SK-N-MC (cell line): ENCODE measurements around the gene AGO1.

Source experiments
- DNase-seq: peaks from one replicate; pipeline ENCODE4 v3.0.0-alpha.2; 2011; ENCODE audit warnings: low read depth, low spot score
- H3K27ac ChIP-seq: fragments of 200-600 bp; sonication (generic); 2 replicates; pipeline ENCODE4 v1.5.1; 2016; ENCODE audit warnings: mixed run types
- H3K36me3 ChIP-seq: fragments of 200-600 bp; sonication (generic); 2 replicates; pipeline ENCODE4 v1.6.1; 2017; ENCODE audit warnings: antibody characterized with exemption, low read length, mixed read lengths; ENCODE audit not compliant: insufficient read depth
- H3K4me3 ChIP-seq: fragments of 200-600 bp; sonication (generic); 2 replicates; pipeline ENCODE4 v1.5.1; 2016
- H3K9ac ChIP-seq: fragments of 200-600 bp; sonication (generic); 2 replicates; pipeline ENCODE4 v1.8.0; 2017; ENCODE audit warnings: mixed run types, mixed read lengths; ENCODE audit not compliant: insufficient read length
- H3K9me3 ChIP-seq: fragments of 200-600 bp; sonication (generic); 2 replicates; pipeline ENCODE4 v1.6.1; 2017; ENCODE audit warnings: low read depth, mild to moderate bottlenecking, antibody characterized with exemption, low read length, moderate library complexity, mixed read lengths
- EZH2 ChIP-seq: fragments of 200-600 bp; sonication (generic); IDR thresholded peaks from one replicate; pipeline ENCODE4 v1.6.1; 2017; ENCODE audit warnings: antibody characterized with exemption
- FOXP2 ChIP-seq: optimal IDR thresholded peaks from 2 replicates; pipeline ENCODE3; 2011; ENCODE audit warnings: mild to moderate bottlenecking, moderate library complexity; ENCODE audit not compliant: insufficient read depth; ENCODE audit errors: extremely low read length, control extremely low read depth
- POLR2AphosphoS5 ChIP-seq: IDR thresholded peaks from 2 replicates; pipeline ENCODE4 v1.6.1; 2012; ENCODE audit warnings: mild to moderate bottlenecking, low read depth, low read length, borderline replicate concordance

AGO1 gene

GRCh38 chr1:35882945-35883634, at the start of gene AGO1:
AGO1 (plus strand) TSS chr1:35883209; CDS start chr1:35883422, 213 bp downstream.
- TF ChIP-seq POLR2AphosphoS5 (0 out of 2 replicates have a peak, but pooled peaks have one; percentile 49), EZH2 (no peak)

GRCh38 chr1:35833395-35833794, 49.6 kb upstream of the AGO1 start:
- H3K4me3 ChIP-seq, result no peak overlapping the region
- H3K36me3 ChIP-seq, result peaks cover 24% of the 10 kb centered on the region
- no peak overlapping the region for H3K9ac ChIP-seq
- 0 out of 2 replicates have a peak, but pooled peaks cover 3% of the 10 kb centered on the region for H3K9me3 ChIP-seq
- no peak overlapping the region for H3K27ac ChIP-seq
- TF ChIP-seq EZH2, result no peak
- TF ChIP-seq POLR2AphosphoS5, result no peak
- no peak for TF ChIP-seq FOXP2
- no peak for DNase-seq

More at GRCh38 chr1:35882945-35883634, at the start of gene AGO1:
- no peaks in the 10 kb centered on the region for H3K9me3 ChIP-seq
- DNase-seq, result peak; percentile 18
- peak within 1 kb of the TSS; percentile 99 for H3K4me3 ChIP-seq
- H3K27ac ChIP-seq, result peak within 1 kb of the TSS; percentile 36; the same call in 1 of the 2 replicates
- peak within 1 kb of the TSS; percentile 85 for H3K9ac ChIP-seq
- H3K36me3 ChIP-seq, result no peaks in the 10 kb centered on the region

GRCh38 chr1:35834218-35834617, 48.8 kb upstream of the AGO1 start:
- Histone ChIP-seq H3K27ac (no peak overlapping the region), H3K4me3 (no peak overlapping the region), H3K9me3 (0 out of 2 replicates have a peak, but pooled peaks cover 3% of the 10 kb centered on the region), H3K36me3 (peaks cover 24% of the 10 kb centered on the region), H3K9ac (no peak overlapping the region)
- DNase-seq, result no peak
- TF ChIP-seq POLR2AphosphoS5 (no peak), EZH2 (no peak), FOXP2 (no peak)

GRCh38 chr1:35835398-35835797, 47.6 kb upstream of the AGO1 start:
- Histone ChIP-seq H3K9ac (no peak overlapping the region), H3K36me3 (peaks cover 24% of the 10 kb centered on the region), H3K27ac (no peak overlapping the region), H3K9me3 (0 out of 2 replicates have a peak, but pooled peaks cover 3% of the 10 kb centered on the region), H3K4me3 (no peak overlapping the region)
- DNase-seq, result peak; percentile 18
- TF ChIP-seq EZH2 (no peak), FOXP2 (no peak), POLR2AphosphoS5 (no peak)

GRCh38 chr1:35836734-35837133, 46.3 kb upstream of the AGO1 start:
- Histone ChIP-seq H3K36me3 (peaks cover 24% of the 10 kb centered on the region), H3K4me3 (no peak overlapping the region), H3K9me3 (0 out of 2 replicates have a peak, but pooled peaks cover 3% of the 10 kb centered on the region), H3K27ac (no peak overlapping the region), H3K9ac (no peak overlapping the region)
- TF ChIP-seq POLR2AphosphoS5 (no peak), EZH2 (no peak), FOXP2 (no peak)
- no peak for DNase-seq

- DNase-seq, result no peak
- Histone ChIP-seq H3K27ac (no peak overlapping the region), H3K4me3 (no peak overlapping the region), H3K36me3 (peaks cover 24% of the 10 kb centered on the region), H3K9me3 (0 out of 2 replicates have a peak, but pooled peaks cover 3% of the 10 kb centered on the region), H3K9ac (no peak overlapping the region)
- TF ChIP-seq FOXP2, result no peak
- no peak for TF ChIP-seq POLR2AphosphoS5
- no peak for TF ChIP-seq EZH2
Measured at GRCh38 chr1:35838693-35839245, 44.2 kb upstream of the AGO1 start.

- Histone ChIP-seq H3K27ac (no peak overlapping the region), H3K36me3 (no peaks in the 10 kb centered on the region; the same call in 1 of the 2 replicates), H3K4me3 (no peak overlapping the region), H3K9me3 (no peaks in the 10 kb centered on the region), H3K9ac (no peak overlapping the region)
- TF ChIP-seq POLR2AphosphoS5 (no peak), FOXP2 (no peak), EZH2 (no peak)
- no peak for DNase-seq
Measured at GRCh38 chr1:35844826-35845225, 38.2 kb upstream of the AGO1 start.

GRCh38 chr1:35845766-35846165, 37.2 kb upstream of the AGO1 start:
- no peak overlapping the region for H3K9ac ChIP-seq
- no peak for TF ChIP-seq POLR2AphosphoS5
- TF ChIP-seq FOXP2, result no peak
- no peak for TF ChIP-seq EZH2
- H3K9me3 ChIP-seq, result no peaks in the 10 kb centered on the region
- DNase-seq, result no peak
- no peak overlapping the region for H3K4me3 ChIP-seq
- no peaks in the 10 kb centered on the region; the same call in 1 of the 2 replicates for H3K36me3 ChIP-seq
- H3K27ac ChIP-seq, result no peak overlapping the region
